Measurements from ENCODE around the gene CERS6. TPM values are rescaled to one million over a fixed set of nuclear protein-coding genes. Genes with fewer than 3 reads are reported as not detected.
"Not testable (repeated sequence)": the region's sequence is repeated elsewhere in the genome, so short reads cannot be mapped to it uniquely, and the experiment has no call there.

CERS6 gene
- total and polyA plus RNA-seq, 2 donors, result 9.3 to 45.2 TPM

- H3K27ac ChIP-seq (ENCODE audit: low read depth), result no peak overlapping the region
- no peaks in the 10 kb centered on the region for H3K36me3 ChIP-seq (ENCODE audit: insufficient read depth)
- H3K4me1 ChIP-seq (ENCODE audit: insufficient read depth), result no peaks in the 10 kb centered on the region
- no peak for DNase-seq (ENCODE audit: extremely low spot score)
- H3K4me3 ChIP-seq (ENCODE audit: low read depth, low read length), result no peak overlapping the region
- 78% methylated on average over 3 of the region's 3 CpGs for WGBS
Observed at GRCh38 chr2:168486477-168486876, 30.4 kb downstream of the CERS6 start.

DNA sequence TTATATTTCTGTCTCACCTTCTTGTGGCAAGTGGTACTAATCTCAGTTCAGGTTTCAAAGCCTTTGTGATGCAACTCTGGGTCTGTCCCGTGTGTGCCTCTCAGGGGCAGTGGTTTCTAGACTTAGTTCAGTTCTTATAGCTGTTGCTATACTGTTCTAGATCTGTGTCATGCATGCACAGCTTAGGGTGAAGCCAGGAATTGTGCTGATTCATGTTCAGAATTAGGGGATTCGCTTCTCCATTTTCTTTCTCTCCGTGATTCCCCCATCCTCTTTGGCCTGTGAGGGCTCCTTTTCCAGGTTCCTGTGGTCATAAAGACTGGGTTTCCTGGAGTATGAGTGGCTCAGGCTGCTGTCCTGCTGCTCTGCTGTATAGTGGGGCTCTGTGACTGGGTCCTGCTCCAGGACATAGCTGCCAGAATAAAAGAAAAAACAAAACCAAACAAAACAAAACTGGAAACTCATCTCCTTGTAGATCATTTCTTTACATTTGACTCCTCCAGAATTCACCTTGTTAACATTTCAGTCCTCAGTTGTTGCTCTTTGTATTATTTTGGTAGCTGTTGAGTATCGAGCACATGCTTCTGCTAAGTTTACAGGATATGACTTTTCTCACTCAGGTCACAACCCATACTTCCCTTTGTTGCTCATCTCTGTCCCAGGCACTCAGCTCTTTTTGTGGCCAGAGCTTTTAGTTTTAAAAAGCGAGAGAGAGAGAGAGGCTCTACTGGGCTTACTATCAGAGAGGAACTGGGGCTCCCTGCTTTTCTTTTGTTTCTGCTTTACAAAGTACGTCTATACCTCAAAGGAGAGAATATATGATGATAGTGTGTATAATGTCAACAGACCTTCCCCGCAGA is 34.2 kb downstream of the CERS6 start:
- Histone ChIP-seq H3K36me3 (ENCODE audit: insufficient read depth) (no peaks in the 10 kb centered on the region), H3K4me3 (ENCODE audit: low read depth, low read length) (no peak overlapping the region), H3K27ac (ENCODE audit: low read depth) (no peak overlapping the region), H3K4me1 (ENCODE audit: insufficient read depth) (no peaks in the 10 kb centered on the region)
- 51% methylated on average over 7 of the region's 7 CpGs for WGBS
- DNase-seq (ENCODE audit: extremely low spot score), result no peak

GRCh38 chr2:168490946-168491605 is 35.0 kb downstream of the CERS6 start:
- Histone ChIP-seq H3K27ac (ENCODE audit: low read depth) (no peak overlapping the region), H3K36me3 (ENCODE audit: insufficient read depth) (no peaks in the 10 kb centered on the region), H3K4me3 (ENCODE audit: low read depth, low read length) (no peak overlapping the region), H3K4me1 (ENCODE audit: insufficient read depth) (no peaks in the 10 kb centered on the region)
- 72% methylated on average over 3 of the region's 3 CpGs for WGBS
- DNase-seq (ENCODE audit: extremely low spot score), result no peak

DNA sequence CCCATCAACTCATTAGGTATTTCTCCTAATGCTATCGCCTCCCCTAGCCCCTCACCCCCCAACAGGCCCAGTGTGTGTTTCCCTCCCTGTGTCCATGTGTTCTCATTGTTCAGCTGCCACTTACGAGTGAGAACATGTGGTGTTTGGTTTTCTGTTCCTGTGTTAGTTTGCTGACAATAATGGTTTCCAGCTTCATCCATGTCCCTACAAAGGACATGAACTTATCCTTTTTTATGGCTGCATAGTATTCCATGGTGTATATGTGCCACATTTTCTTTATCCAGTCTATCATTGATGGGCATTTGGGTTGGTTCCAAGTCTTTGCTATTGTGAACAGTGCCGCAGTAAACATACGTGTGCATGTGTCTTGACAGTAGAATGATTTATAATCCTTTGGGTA is 35.7 kb downstream of the CERS6 start:
- H3K4me1 ChIP-seq (ENCODE audit: insufficient read depth); H3K27ac ChIP-seq (ENCODE audit: low read depth); H3K4me3 ChIP-seq (ENCODE audit: low read depth, low read length); DNase-seq (ENCODE audit: extremely low spot score); H3K36me3 ChIP-seq (ENCODE audit: insufficient read depth): not testable (repeated sequence)
- 94% methylated on average over 4 of the region's 4 CpGs for WGBS

DNA sequence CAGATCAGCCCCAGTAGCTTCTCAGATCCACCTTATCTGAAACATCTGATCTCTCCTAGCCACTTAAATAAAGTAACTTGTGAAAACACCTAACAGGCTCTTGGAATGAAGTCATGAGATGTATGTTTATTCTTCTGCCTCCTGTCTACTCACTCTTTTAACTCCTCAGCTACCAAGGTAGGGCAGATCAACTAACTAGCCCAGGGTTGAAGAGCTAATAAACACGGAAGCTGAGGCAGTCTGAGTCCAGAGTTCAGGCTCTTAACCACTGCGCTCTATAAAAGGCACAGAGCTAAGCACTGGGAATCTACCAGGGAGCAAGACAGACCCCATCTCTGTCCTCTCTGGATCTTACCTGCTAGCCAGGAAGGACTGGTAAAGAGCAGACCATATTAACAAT is 37.1 kb downstream of the CERS6 start:
- H3K27ac ChIP-seq (ENCODE audit: low read depth); H3K4me3 ChIP-seq (ENCODE audit: low read depth, low read length); H3K4me1 ChIP-seq (ENCODE audit: insufficient read depth); DNase-seq (ENCODE audit: extremely low spot score); H3K36me3 ChIP-seq (ENCODE audit: insufficient read depth): not testable (repeated sequence)
- 78% methylated on average over 2 of the region's 2 CpGs for WGBS

DNA sequence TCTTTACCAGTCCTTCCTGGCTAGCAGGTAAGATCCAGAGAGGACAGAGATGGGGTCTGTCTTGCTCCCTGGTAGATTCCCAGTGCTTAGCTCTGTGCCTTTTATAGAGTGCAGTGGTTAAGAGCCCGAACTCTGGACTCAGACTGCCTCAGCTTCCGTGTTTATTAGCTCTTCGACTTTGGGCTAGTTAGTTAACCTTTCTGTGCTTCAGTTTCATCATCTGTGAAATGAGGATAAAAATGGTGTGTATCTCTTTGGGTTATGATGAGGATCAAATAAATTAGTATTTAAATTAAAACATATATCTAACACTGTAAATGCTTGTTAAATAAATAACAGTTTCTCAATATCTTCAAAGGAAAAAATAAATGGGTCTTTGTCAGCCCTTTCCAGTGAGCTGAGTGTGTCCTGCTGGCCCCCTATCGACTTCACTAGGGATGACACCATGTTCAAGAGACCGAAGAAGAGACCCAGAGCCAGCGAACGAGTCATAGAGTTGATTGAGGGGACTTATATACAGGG is 38.2 kb downstream of the CERS6 start:
- no peaks in the 10 kb centered on the region for H3K36me3 ChIP-seq (ENCODE audit: insufficient read depth)
- 85% methylated on average over 7 of the region's 7 CpGs for WGBS
- no peak overlapping the region for H3K4me3 ChIP-seq (ENCODE audit: low read depth, low read length)
- no peaks in the 10 kb centered on the region for H3K4me1 ChIP-seq (ENCODE audit: insufficient read depth)
- no peak for DNase-seq (ENCODE audit: extremely low spot score)
- H3K27ac ChIP-seq (ENCODE audit: low read depth), result no peak overlapping the region

DNA sequence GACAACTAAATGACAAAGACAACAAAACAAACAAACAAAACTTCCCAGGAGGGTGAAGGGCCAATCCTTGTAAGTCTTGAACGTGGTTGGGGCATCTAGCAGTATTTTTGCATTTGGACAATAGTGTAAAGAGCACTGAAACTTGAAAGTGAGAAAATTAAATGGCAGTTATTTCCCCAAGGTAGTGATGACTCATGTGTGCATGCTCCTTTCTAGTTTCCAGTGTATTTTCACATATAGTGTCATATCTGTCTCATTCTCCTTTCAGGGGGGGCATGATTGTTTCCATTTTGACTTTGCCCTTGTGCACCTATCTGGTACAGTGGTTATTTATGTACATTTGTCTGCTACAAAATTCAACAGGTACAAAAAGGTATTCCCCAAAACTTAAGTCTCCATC is 39.5 kb downstream of the CERS6 start:
- H3K4me3 ChIP-seq (ENCODE audit: low read depth, low read length), result no peak overlapping the region
- H3K4me1 ChIP-seq (ENCODE audit: insufficient read depth), result no peaks in the 10 kb centered on the region
- no peak overlapping the region for H3K27ac ChIP-seq (ENCODE audit: low read depth)
- DNase-seq (ENCODE audit: extremely low spot score), result no peak
- no peaks in the 10 kb centered on the region for H3K36me3 ChIP-seq (ENCODE audit: insufficient read depth)
- WGBS, result 82% methylated on average over 1 of the region's 1 CpG

- no peaks in the 10 kb centered on the region for H3K36me3 ChIP-seq (ENCODE audit: insufficient read depth)
- 73% methylated on average over 2 of the region's 2 CpGs for WGBS
- DNase-seq (ENCODE audit: extremely low spot score), result no peak
- peaks cover 2% of the 10 kb centered on the region for H3K4me1 ChIP-seq (ENCODE audit: insufficient read depth)
- H3K27ac ChIP-seq (ENCODE audit: low read depth), result no peak overlapping the region
- no peak overlapping the region for H3K4me3 ChIP-seq (ENCODE audit: low read depth, low read length)
Observed at GRCh38 chr2:168496906-168497305, 40.8 kb downstream of the CERS6 start.

DNA sequence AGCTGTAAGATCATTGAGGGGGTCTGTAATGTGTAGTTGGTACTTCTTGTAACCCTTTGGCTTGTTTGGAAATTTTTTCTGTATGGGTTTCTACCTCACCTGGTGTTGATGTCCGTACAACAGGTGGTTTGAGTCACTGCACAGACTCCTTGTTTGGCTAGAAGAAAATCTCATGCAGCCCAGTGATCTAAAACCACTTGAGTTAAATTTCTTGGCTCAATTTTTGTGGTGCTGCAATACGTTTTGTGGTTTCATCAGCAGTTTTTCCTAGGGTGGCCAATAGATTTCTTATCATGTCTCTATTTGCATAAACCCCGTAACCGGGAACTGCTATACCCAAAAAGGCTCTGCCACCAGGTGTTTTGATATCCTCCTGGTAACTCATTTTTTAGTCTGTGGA is 43.4 kb downstream of the CERS6 start:
- Histone ChIP-seq H3K36me3 (ENCODE audit: insufficient read depth) (no peaks in the 10 kb centered on the region), H3K27ac (ENCODE audit: low read depth) (no peak overlapping the region), H3K4me3 (ENCODE audit: low read depth, low read length) (no peak overlapping the region), H3K4me1 (ENCODE audit: insufficient read depth) (peaks cover 2% of the 10 kb centered on the region)
- 66% methylated on average over 4 of the region's 4 CpGs for WGBS
- DNase-seq (ENCODE audit: extremely low spot score), result no peak

GRCh38 chr2:168500516-168500915 is 44.4 kb downstream of the CERS6 start:
- H3K4me3 ChIP-seq (ENCODE audit: low read depth, low read length), result no peak overlapping the region
- H3K4me1 ChIP-seq (ENCODE audit: insufficient read depth), result peaks cover 2% of the 10 kb centered on the region
- H3K36me3 ChIP-seq (ENCODE audit: insufficient read depth), result no peaks in the 10 kb centered on the region
- no peak for DNase-seq (ENCODE audit: extremely low spot score)
- H3K27ac ChIP-seq (ENCODE audit: low read depth), result no peak overlapping the region

DNA sequence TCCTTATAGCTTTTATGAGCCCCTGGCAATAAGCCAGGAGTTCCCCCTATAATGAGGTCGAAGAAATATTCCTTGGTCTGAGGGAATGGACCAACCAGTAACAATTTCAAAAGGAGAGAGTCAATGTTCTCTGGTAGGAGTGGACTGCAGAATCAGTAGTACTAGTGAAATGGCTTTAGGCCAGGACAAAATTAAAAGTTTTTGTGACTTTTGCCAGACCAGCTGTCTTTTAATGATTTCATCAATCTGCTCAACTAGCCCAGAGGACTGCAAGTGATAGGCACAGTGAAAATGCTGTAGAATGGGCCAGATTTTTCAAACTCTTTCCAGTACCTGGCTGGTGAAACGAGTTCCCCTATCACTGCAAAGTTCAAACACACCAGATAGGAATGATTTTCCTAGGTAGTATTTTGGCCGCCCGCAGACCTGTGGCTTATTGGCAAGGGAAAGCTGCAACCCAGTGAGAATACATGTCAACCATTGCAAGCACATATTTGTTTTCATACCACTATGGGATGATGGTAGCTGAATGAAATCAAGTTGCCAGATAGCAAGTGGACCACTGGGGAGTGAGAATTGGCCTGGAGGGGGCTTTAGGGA is 45.5 kb downstream of the CERS6 start:
- no peak for DNase-seq (ENCODE audit: extremely low spot score)
- WGBS, result 87% methylated on average over 4 of the region's 4 CpGs
- peaks cover 2% of the 10 kb centered on the region for H3K4me1 ChIP-seq (ENCODE audit: insufficient read depth)
- no peak overlapping the region for H3K4me3 ChIP-seq (ENCODE audit: low read depth, low read length)
- H3K36me3 ChIP-seq (ENCODE audit: insufficient read depth), result no peaks in the 10 kb centered on the region
- no peak overlapping the region for H3K27ac ChIP-seq (ENCODE audit: low read depth)

- H3K36me3 ChIP-seq (ENCODE audit: insufficient read depth); H3K27ac ChIP-seq (ENCODE audit: low read depth); H3K4me1 ChIP-seq (ENCODE audit: insufficient read depth); DNase-seq (ENCODE audit: extremely low spot score); H3K4me3 ChIP-seq (ENCODE audit: low read depth, low read length): not testable (repeated sequence)
- WGBS, result 100% methylated on average over 2 of the region's 2 CpGs
Observed at GRCh38 chr2:168502852-168503251, 46.8 kb downstream of the CERS6 start.

- H3K4me1 ChIP-seq (ENCODE audit: insufficient read depth), result peaks cover 2% of the 10 kb centered on the region
- no peak overlapping the region for H3K27ac ChIP-seq (ENCODE audit: low read depth)
- H3K4me3 ChIP-seq (ENCODE audit: low read depth, low read length), result no peak overlapping the region
- no peaks in the 10 kb centered on the region for H3K36me3 ChIP-seq (ENCODE audit: insufficient read depth)
- WGBS, result 97% methylated on average over 3 of the region's 3 CpGs
- no peak for DNase-seq (ENCODE audit: extremely low spot score)
Observed at GRCh38 chr2:168503901-168504300, 47.8 kb downstream of the CERS6 start.

GRCh38 chr2:168504323-168504722 is 48.3 kb downstream of the CERS6 start:
- no peak for DNase-seq (ENCODE audit: extremely low spot score)
- no peaks in the 10 kb centered on the region for H3K36me3 ChIP-seq (ENCODE audit: insufficient read depth)
- H3K4me1 ChIP-seq (ENCODE audit: insufficient read depth), result peaks cover 2% of the 10 kb centered on the region
- H3K27ac ChIP-seq (ENCODE audit: low read depth), result no peak overlapping the region
- H3K4me3 ChIP-seq (ENCODE audit: low read depth, low read length), result no peak overlapping the region
- WGBS, result 87% methylated on average over 2 of the region's 2 CpGs

Data from urinary bladder (tissue), 4 donors.